HG02938 (cell line): ENCODE data around the gene KCNAB1.

Experiments used
- ATAC-seq: cut with Tn5 transposase; IDR thresholded peaks from one replicate; pipeline ENCODE4 v1.9.1; 2021; ENCODE audit warnings: mild to moderate bottlenecking, moderate library complexity; ENCODE audit not compliant: unreplicated experiment

KCNAB1 gene

DNA sequence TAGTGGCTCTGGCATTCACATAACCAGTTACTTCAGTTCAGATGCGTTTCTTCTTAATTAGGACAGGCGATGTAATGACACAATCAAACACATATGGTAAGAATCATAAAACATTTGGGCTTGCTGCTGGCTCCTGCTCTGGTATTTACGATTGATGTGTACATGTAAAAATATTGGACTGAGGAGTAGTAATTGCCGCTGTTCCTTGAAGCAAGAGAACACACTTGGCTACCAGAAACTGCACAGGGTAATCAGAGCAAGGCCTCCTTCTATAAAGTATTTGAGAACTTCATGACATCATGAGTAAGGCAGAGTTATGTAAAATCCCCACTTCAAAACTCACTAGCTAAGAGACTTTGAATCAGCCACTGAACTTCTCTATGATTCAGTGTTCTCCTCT, 276.5 kb downstream of the KCNAB1 start:
- ATAC-seq, result no peak

- no peak for ATAC-seq
Observed at GRCh38 chr3:156397534-156397933, 277.2 kb downstream of the KCNAB1 start.

DNA sequence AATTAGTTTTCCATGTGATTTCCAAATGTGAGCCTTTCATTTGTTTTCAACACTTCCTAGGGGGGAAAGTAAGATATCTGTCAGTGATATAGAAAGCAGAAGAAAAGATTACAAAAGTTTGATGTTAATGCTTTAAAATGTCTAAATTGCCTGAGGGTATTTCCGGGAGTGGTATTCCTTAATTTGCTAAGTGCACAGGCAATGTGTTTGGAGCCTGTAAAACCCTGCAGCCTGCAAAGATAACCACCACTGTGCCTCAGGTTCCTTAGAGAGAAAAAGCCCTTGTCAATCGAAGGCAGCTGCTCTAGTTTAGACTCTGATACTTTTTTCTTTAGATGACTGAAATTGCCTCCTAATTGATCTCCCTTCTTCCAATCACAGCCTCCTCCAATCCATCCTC, 279.7 kb downstream of the KCNAB1 start:
- ATAC-seq, result no peak

GRCh38 chr3:156400735-156401134, 280.4 kb downstream of the KCNAB1 start:
- ATAC-seq, result no peak

- no peak for ATAC-seq
Observed at GRCh38 chr3:156404217-156404616, 283.8 kb downstream of the KCNAB1 start.

- no peak for ATAC-seq
Observed at GRCh38 chr3:156406393-156406792, 286.0 kb downstream of the KCNAB1 start.

DNA sequence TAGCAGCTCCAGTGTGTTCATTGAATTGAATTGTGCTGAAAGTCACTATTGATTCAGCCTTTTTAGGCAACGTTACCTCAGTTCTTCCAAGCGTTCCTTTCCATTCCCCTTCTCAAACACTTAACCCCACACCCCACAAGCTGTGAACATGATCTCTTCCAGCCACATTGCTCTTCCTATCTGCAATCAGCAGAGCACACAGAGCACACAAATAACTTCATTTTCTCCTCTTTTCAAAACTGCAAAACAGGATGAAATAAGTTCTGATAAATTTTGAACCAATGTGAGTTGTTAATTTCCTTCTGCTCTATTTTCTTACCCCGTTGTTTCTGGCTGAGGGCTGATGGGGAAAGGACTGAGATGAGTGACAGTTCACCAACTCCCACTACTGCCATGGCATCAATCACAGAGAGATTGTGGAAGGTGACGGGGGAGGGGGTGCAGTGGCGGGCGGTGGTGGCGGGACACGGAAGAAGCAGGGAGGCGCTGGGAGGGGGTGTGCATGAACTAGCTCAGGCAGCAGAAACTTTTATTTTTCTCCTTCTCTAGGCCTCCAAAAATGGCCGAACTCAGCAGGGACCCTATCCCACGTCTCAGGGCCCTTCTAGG, 287.3 kb downstream of the KCNAB1 start:
- ATAC-seq, result no peak

GRCh38 chr3:156409694-156410093, 289.3 kb downstream of the KCNAB1 start:
- no peak for ATAC-seq

- no peak for ATAC-seq
Observed at GRCh38 chr3:156412600-156412999, 292.2 kb downstream of the KCNAB1 start.

DNA sequence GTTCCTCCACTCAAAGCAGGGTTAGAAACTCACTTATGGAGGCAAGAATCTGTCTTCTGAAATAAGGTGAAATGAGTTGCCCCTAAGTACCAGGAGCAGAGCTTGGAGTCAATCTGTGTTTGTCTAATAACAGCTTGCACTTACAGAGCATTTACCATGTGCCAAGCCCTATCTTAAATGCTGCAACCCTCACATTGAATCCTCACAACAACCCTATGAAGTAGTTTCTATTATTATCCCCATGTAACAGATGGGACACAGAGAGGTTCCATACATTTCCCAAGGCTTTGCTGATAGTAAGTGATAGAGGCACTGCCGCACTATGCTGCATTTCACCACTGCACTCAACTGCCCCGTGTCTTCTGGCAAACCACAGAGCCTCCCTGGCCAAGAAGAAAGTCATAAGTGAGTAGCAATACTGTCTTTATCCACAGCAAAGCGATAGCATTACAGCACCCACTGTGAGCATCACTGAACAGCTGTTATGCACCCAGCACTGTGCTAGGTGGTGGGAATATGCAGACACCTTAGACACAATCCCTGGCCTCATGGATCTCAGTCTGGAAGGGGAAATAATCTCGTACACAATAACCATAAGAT, 293.0 kb downstream of the KCNAB1 start:
- ATAC-seq, result no peak

DNA sequence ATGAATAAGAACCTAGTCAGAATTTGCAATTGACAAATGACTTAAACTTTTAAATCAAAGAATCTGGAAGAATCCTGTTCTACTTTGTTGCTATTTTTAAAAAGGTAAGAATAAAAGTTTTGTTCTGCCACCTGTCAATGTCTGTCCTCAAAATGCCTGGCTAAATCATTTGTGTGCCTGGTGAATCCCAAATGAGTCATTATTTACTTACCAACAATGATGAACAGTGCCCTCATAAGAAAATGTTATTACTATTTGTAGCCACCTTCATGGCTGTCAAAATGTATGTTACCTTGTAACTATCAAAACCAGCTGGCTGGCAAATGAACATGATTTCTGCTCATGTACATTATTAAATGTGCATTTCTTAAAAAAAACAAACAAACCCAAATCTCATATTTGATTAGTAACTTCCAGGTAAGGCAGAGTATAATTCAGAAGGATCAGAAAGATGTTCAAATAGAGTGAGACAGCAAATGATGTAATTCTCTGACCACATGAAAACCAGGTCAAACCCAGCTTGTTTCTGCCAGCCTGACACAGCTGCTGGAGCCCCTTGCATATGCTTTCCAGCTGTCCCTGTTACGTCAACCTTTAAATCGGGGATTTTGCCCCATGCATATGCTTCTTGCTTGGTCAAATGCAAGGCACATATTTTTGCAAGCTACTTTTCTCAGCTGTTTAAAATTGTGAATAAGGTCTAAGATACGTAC, 296.6 kb downstream of the KCNAB1 start:
- ATAC-seq, result no peak

GRCh38 chr3:156417559-156418132, 297.3 kb downstream of the KCNAB1 start:
- no peak for ATAC-seq

- ATAC-seq, result no peak
Observed at GRCh38 chr3:156418428-156418827, 298.1 kb downstream of the KCNAB1 start.

GRCh38 chr3:156421534-156421933, 301.2 kb downstream of the KCNAB1 start:
- ATAC-seq, result no peak

GRCh38 chr3:156424758-156425157, 304.4 kb downstream of the KCNAB1 start:
- no peak for ATAC-seq

DNA sequence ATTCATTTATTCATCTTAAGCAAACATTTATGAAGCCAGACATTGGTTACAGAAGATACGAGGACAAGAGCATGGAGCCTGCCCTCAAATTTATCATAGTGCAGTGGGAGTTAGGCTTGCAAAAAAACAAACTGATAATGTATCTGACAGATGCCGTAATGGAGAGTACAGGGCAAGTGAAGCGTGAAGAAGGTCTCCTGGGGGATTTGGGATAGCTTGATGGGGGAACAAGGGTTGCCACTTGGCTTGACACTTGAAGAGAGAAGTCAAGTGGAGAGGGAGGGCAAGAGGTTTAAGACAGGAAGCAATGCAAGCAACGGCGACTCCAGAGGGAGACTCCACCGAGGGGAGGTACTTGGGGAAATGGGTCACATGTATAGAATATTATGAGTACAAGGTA, 305.3 kb downstream of the KCNAB1 start:
- ATAC-seq, result no peak

DNA sequence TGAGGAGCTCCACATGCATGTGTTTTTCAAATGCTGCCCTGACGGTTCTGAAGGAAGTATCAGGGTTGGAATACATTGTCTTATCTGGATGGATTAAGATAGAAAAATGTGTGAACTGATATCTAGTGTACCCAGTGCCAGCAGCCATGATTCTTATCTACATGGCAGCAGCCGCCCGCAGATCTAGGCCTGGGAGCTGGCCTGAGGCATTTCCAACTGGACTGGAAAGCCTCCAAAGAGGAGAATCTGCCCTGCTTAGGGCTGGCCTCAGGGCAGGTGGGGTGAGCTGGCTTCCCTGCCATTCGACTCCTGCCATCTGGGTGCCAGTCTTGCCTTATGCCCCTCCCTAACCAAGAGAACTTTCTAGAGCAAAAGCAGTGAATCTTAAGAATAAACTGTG, 308.7 kb downstream of the KCNAB1 start:
- no peak for ATAC-seq

- no peak for ATAC-seq
Observed at GRCh38 chr3:156431334-156432124, 311.2 kb downstream of the KCNAB1 start.

DNA sequence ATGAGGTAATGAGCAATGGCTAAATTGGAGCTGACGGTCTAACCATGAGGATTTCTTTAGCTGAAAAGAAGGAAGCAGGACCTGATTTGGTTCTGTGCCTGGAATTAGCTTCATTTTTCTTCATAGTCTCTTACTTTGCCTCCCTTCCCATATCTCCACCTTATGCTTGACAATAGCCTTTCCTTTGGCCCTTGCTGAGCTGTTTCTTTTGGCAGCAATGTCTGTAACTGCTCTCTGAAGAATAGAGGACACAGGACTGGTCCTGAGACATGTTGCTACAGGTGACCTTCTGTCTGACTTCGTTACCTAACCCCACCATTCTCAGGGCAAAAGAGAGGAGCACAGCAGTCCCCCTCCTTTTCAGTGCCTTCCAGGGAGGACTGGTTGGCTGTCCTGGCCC, 312.2 kb downstream of the KCNAB1 start:
- ATAC-seq, result no peak

DNA sequence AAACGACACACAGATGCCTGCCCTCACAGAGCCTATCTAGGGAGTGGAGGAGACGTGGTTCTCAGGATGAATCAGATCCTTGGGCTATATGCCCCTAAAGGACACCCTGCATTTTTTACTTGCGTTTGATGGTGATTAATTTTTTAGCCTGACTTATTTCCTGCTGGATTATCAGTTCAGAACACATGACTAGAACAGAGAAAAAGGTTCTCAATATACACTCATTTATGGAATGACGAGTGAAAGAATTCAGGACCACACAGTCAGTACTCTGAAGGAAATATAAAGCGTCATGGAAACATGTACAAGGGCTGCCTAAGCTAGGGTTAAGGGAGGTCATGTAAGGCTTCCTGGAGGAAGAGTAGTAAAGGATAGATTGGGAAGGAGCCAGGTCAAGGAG, 312.8 kb downstream of the KCNAB1 start:
- ATAC-seq, result no peak

DNA sequence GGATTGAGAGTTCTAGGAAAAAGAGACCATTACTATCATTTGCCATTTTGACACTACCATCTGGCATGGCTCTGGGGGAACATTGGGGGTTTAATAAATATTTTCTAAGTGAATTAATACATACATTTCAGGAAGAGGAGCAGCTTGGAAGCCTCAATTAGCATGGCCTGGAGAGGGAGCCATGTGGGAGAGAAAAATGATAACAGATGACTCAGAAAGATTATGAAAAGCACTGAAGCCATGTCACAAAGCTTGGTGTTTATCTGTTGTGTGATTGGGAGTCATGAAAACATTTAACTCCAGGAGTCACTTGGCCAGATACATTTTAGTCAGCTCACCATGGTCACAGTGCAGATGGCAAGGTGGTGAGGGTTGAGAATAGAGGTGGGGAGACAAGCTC, 313.5 kb downstream of the KCNAB1 start:
- ATAC-seq, result no peak
